ENCODE measurements around the gene FRMD3. TPM values are rescaled to one million over a fixed set of nuclear protein-coding genes. Genes with fewer than 3 reads are reported as not detected.

Gene FRMD3
- total and polyA plus RNA-seq, 4 donors = 0.16 to 0.75 (median 0.48) TPM

GRCh38 chr9:83274787-83275186, 263.4 kb downstream of the FRMD3 start:
- no peak overlapping the region for H3K9ac ChIP-seq (ENCODE audit: low read depth in 1 of 2, low read length in 2 of 2)
- H3K27ac ChIP-seq (ENCODE audit: low read depth in 1 of 2, low read length in 2 of 2) = no peak overlapping the region
- no peaks in the 10 kb centered on the region for H3K36me3 ChIP-seq (ENCODE audit: control insufficient read depth in 4 of 4, insufficient read depth in 3 of 4, low read depth in 1 of 4, low read length in 3 of 4)
- H3K4me1 ChIP-seq (ENCODE audit: control insufficient read depth in 4 of 4, insufficient read depth in 4 of 4, low read length in 3 of 4) = no peaks in the 10 kb centered on the region
- H3K27me3 ChIP-seq (ENCODE audit: control insufficient read depth in 4 of 4, insufficient read depth in 4 of 4, low read length in 3 of 4) = no peaks in the 10 kb centered on the region
- no peaks in the 10 kb centered on the region for H3K9me3 ChIP-seq (ENCODE audit: control insufficient read depth in 4 of 4, low read length in 3 of 4)
- TF ChIP-seq ATF3 (IDR thresholded peaks at IDR 0.05) (no peak), ZBTB33 (IDR thresholded peaks at IDR 0.05) (no peak)
- no peak overlapping the region for H3K4me3 ChIP-seq (ENCODE audit: low read depth in 1 of 3, low read length in 3 of 3)
- WGBS = 89% methylated on average over 5 of the region's 5 CpGs
- DNase-seq (ENCODE audit: low spot score) = no peak

GRCh38 chr9:83271665-83272071, 266.5 kb downstream of the FRMD3 start:
- Histone ChIP-seq H3K27ac (ENCODE audit: low read depth in 1 of 2, low read length in 2 of 2) (no peak overlapping the region), H3K4me3 (ENCODE audit: low read depth in 1 of 3, low read length in 3 of 3) (no peak overlapping the region), H3K9ac (ENCODE audit: low read depth in 1 of 2, low read length in 2 of 2) (no peak overlapping the region), H3K36me3 (ENCODE audit: control insufficient read depth in 4 of 4, insufficient read depth in 3 of 4, low read depth in 1 of 4, low read length in 3 of 4) (no peaks in the 10 kb centered on the region), H3K27me3 (ENCODE audit: control insufficient read depth in 4 of 4, insufficient read depth in 4 of 4, low read length in 3 of 4) (no peaks in the 10 kb centered on the region), H3K4me1 (ENCODE audit: control insufficient read depth in 4 of 4, insufficient read depth in 4 of 4, low read length in 3 of 4) (no peaks in the 10 kb centered on the region), H3K9me3 (ENCODE audit: control insufficient read depth in 4 of 4, low read length in 3 of 4) (no peaks in the 10 kb centered on the region)
- 76% methylated on average over 2 of the region's 2 CpGs for WGBS
- DNase-seq (ENCODE audit: low spot score) = no peak
- TF ChIP-seq ZBTB33 (IDR thresholded peaks at IDR 0.05) (no peak), TAF1 (conservative IDR thresholded peaks at IDR 0.05) (no peak), NR2F2 (IDR thresholded peaks at IDR 0.05) (peak; percentile 32)

- WGBS = 47% methylated on average over 3 of the region's 3 CpGs
- H3K4me1 ChIP-seq (ENCODE audit: control insufficient read depth in 4 of 4, insufficient read depth in 4 of 4, low read length in 3 of 4) = no peaks in the 10 kb centered on the region
- H3K36me3 ChIP-seq (ENCODE audit: control insufficient read depth in 4 of 4, insufficient read depth in 3 of 4, low read depth in 1 of 4, low read length in 3 of 4) = no peaks in the 10 kb centered on the region
- no peaks in the 10 kb centered on the region for H3K27me3 ChIP-seq (ENCODE audit: control insufficient read depth in 4 of 4, insufficient read depth in 4 of 4, low read length in 3 of 4)
- DNase-seq (ENCODE audit: low spot score) = no peak
- no peaks in the 10 kb centered on the region for H3K9me3 ChIP-seq (ENCODE audit: control insufficient read depth in 4 of 4, low read length in 3 of 4)
- TF ChIP-seq FOXA2 (IDR thresholded peaks at IDR 0.05) (no peak), YY1 (IDR thresholded peaks at IDR 0.05) (no peak), HNF4A (conservative IDR thresholded peaks at IDR 0.05) (no peak), CTCF (IDR thresholded peaks at IDR 0.05; ENCODE audit: low read depth, low read length, missing input control) (no peak)
- no peak overlapping the region for H3K4me3 ChIP-seq (ENCODE audit: low read depth in 1 of 3, low read length in 3 of 3)
- H3K27ac ChIP-seq (ENCODE audit: low read depth in 1 of 2, low read length in 2 of 2) = no peak overlapping the region
- no peak overlapping the region for H3K9ac ChIP-seq (ENCODE audit: low read depth in 1 of 2, low read length in 2 of 2)
Measured at GRCh38 chr9:83270116-83270515, 268.1 kb downstream of the FRMD3 start.
